ENCODE measurements around the gene PPP4C. TPM values are rescaled to one million over a fixed set of nuclear protein-coding genes. Genes with fewer than 3 reads are reported as not detected.

Gene PPP4C
- total and polyA plus RNA-seq, 4 donors: 50.2 to 70.3 (median 54.5) TPM

DNA sequence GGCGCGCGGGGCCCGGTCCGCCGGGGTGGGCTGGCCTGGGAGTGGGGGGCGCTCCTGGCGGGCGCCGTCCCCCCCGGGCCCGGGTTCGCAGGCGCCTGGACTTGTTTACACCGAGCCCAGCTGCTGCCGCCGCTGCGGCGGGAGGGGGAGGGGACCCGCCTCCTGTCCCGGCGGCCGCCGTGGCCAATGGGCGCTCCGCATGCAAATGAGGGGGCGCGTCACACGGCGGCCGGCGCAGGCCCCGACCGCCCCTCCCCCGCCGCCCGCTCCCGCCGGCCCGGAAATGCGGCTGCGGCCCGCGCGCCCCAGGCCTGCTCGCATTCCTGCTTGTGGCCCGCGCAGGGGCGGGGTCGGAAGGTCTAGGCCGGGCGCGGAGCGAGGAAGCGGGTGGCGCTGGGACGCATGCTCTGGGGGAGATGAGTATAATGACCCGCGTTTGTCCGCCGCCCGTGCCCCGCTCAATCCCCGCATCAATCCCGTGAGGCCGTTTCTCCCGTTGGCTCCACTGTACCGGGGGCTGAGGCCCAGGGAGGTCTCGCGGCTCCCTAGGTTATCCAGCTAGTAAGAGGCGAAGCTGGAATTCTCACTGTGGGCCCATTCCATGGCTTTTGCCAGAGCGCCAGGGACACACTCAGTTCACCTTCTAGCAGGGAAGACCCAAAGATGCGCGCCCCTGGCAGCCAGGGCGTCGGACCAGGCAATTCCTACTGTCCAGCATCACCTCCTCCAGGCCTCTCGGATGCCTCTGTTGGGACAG lies 20.5 kb downstream of the PPP4C start, which contains the start of gene YPEL3:
TSS of gene YPEL3 (minus strand) at position 109 of the 757 bp plus-strand sequence. CDS start 731 bp downstream, outside the sequence.
- ATAC-seq (ENCODE audit: low FRiP score) (peak; percentile 84), DNase-seq (peak; percentile 96)
- no peaks in the 10 kb centered on the region for H3K9me3 ChIP-seq (ENCODE audit: control insufficient read depth, low read length)
- intact Hi-C loops (cut with DNase I): loop anchor here in 1 of 2 donors (2.0 to 10.0 kb wide), 2 partner anchors 25 to 309 kb away; partner anchors contain the start of gene ZNF771
- H3K4me1 ChIP-seq (ENCODE audit: control insufficient read depth in 1 of 2, insufficient read depth in 2 of 2, low read length in 2 of 2): no peaks in the 10 kb centered on the region
- H3K4me3 ChIP-seq (ENCODE audit: low read length in 2 of 2): peak within 1 kb of the TSS; percentile 79 to 82
- 9% methylated on average over 67 to 77 of the region's 77 CpGs for WGBS, 2 donors
- no peaks in the 10 kb centered on the region for H3K27me3 ChIP-seq (ENCODE audit: control insufficient read depth in 1 of 2, insufficient read depth in 2 of 2, low read length in 1 of 2)
- H3K27ac ChIP-seq (ENCODE audit: low read depth in 1 of 2, low read length in 2 of 2): peak within 1 kb of the TSS; percentile 45 to 72
- H3K36me3 ChIP-seq (ENCODE audit: control insufficient read depth in 1 of 2, insufficient read depth in 2 of 2, low read length in 1 of 2): peaks cover 0 to 2% of the 10 kb centered on the region in 2 donors

DNA sequence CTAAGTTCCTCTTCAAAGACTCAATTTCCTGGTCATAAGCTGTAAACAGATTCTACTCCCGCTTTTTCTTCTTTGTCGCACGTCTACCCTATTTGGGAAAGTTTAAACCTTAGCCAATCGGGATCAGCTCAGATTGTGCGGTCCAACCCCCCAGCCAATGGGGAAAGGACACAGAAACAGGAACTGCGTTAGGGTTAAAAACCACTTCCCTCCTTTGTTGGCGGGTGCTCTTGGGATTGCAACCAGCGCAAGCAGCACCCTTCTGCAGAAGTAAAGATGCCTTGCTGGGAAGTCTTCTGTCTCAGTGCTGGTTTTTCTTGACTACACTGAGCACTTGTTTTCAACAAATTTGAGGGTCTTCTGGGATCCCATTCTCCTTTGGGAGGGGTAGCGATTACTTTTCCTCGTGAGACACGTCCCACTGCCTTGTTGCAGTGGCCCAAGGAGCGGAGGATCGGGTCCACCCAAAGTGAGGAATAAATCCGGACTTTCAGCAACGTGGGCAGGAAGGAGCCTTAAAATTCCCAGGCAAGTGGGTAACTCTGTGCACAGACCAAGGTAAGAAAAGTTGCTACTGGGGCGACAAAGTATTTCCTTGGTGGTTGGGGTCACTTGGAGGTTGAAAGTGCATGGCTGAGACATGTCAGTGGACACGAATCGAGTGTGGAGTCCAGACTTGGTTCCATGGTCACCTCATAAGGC lies 21.2 kb downstream of the PPP4C start:
- WGBS, 2 donors: 96% methylated on average over 18 of the region's 18 CpGs
- Histone ChIP-seq H3K4me1 (ENCODE audit: control insufficient read depth in 1 of 2, insufficient read depth in 2 of 2, low read length in 2 of 2) (no peaks in the 10 kb centered on the region), H3K27ac (ENCODE audit: low read depth in 1 of 2, low read length in 2 of 2) (no peak overlapping the region), H3K9me3 (ENCODE audit: control insufficient read depth, low read length) (no peaks in the 10 kb centered on the region), H3K4me3 (ENCODE audit: low read length in 2 of 2) (no peak overlapping the region), H3K36me3 (ENCODE audit: control insufficient read depth in 1 of 2, insufficient read depth in 2 of 2, low read length in 1 of 2) (peaks cover 0 to 2% of the 10 kb centered on the region in 2 donors), H3K27me3 (ENCODE audit: control insufficient read depth in 1 of 2, insufficient read depth in 2 of 2, low read length in 1 of 2) (no peaks in the 10 kb centered on the region)
- ATAC-seq (ENCODE audit: low FRiP score): no peak
- intact Hi-C loops (cut with DNase I): loop anchor here in 1 of 2 donors (2.0 to 10.0 kb wide), 2 partner anchors 24 to 308 kb away; partner anchors contain the start of gene ZNF771
- no peak for DNase-seq

DNA sequence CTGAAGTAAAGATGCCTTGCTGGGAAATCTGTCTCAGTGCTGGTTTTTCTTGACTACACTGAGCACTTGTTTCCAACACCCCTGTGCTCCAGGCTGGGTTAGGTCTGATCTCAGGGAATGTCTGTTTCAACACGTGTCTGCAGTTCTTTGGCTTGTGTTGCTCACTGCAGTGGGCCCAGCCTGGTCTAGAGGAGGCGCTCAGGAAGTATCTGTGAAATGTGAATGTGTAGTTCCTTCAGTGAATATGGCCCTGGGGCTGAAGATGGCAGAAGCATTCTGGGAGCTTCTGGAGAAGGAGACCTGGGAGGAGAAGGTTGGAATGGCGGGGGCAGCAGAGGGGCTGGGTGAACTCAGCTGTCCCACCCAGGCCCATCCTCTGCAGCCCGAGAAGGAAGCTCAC lies 28.3 kb downstream of the PPP4C start:
- Histone ChIP-seq H3K27ac (ENCODE audit: low read depth in 1 of 2, low read length in 2 of 2) (no peak overlapping the region), H3K9me3 (ENCODE audit: control insufficient read depth, low read length) (no peaks in the 10 kb centered on the region), H3K4me1 (ENCODE audit: control insufficient read depth in 1 of 2, insufficient read depth in 2 of 2, low read length in 2 of 2) (no peaks in the 10 kb centered on the region), H3K4me3 (ENCODE audit: low read length in 2 of 2) (no peak overlapping the region), H3K27me3 (ENCODE audit: control insufficient read depth in 1 of 2, insufficient read depth in 2 of 2, low read length in 1 of 2) (no peaks in the 10 kb centered on the region), H3K36me3 (ENCODE audit: control insufficient read depth in 1 of 2, insufficient read depth in 2 of 2, low read length in 1 of 2) (peaks cover 2 to 5% of the 10 kb centered on the region in 2 donors)
- no peak for DNase-seq
- intact Hi-C loops (cut with DNase I): no loop called here
- 79 to 82% methylated on average over 4 of the region's 4 CpGs for WGBS, 2 donors
- ATAC-seq (ENCODE audit: low FRiP score): no peak

DNA sequence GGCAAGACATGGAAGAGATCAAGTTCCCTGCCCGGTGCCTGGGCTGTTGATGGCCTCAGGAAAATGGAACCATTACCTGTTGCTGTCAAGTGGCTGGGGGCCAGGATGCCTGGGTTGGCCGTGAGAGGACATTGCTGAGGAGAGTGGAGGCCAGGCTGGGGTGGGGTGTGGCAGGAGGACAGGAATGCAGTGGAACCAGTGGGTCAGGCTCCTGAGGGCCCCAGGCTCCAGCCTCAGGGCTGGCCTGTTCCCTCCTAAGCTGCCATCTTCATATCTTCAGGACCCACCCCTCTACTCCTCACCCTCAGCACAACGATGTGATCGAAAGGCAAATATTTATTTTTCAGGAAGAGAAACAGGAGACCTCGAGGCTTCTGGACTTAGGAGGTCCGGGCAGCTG lies 28.7 kb downstream of the PPP4C start:
- no peak for DNase-seq
- intact Hi-C loops (cut with DNase I): no loop called here

DNA sequence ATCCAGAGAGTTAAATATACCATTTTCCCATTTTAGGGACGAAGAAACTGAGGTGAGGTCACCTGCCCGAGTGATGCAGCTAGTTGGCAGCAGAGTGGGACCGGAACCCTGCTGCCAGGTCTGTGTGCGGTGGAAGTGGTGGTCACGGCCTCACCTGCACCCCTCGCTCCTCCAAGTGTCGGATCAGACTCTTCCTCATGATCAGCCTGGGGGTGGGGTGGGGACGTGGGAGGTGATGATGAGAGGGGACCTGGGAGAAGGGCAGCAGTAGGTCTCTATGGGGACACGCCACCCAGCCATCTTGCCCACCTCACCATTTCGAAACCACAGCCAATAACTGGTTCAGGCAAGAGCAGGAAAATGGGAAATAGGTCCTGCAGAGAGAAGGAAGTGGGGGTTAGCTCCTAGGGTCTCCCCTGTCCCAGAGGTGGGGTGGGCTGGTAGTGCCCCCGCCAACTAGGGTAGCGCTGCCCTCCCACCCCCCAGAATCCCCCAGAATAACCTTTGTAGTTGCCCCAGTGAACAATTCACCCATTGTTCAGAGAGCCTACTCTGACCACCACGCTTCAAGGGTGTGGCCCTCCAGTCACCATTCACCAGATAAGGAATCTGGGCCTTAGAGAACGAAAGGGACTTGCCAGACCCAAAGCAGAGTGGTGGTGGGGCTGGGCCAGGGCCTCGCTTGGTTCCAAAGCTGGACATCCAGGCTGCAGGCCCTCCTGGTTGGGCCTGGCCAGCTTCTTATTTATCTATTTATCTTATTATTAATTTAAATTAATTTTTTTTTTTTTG lies 32.5 kb downstream of the PPP4C start:
- Histone ChIP-seq H3K27me3 (ENCODE audit: control insufficient read depth in 1 of 2, insufficient read depth in 2 of 2, low read length in 1 of 2) (no peaks in the 10 kb centered on the region), H3K36me3 (ENCODE audit: control insufficient read depth in 1 of 2, insufficient read depth in 2 of 2, low read length in 1 of 2) (peaks cover 2 to 5% of the 10 kb centered on the region in 2 donors), H3K4me1 (ENCODE audit: control insufficient read depth in 1 of 2, insufficient read depth in 2 of 2, low read length in 2 of 2) (no peaks in the 10 kb centered on the region), H3K27ac (ENCODE audit: low read depth in 1 of 2, low read length in 2 of 2) (no peak overlapping the region), H3K9me3 (ENCODE audit: control insufficient read depth, low read length) (no peaks in the 10 kb centered on the region), H3K4me3 (ENCODE audit: low read length in 2 of 2) (no peak overlapping the region)
- no peak for ATAC-seq (ENCODE audit: low FRiP score)
- DNase-seq: no peak
- intact Hi-C loops (cut with DNase I): no loop called here
- 87 to 88% methylated on average over 15 of the region's 15 CpGs for WGBS, 2 donors

More for the DNA sequence above, 28.7 kb downstream of the PPP4C start:
- Histone ChIP-seq H3K36me3 (ENCODE audit: control insufficient read depth in 1 of 2, insufficient read depth in 2 of 2, low read length in 1 of 2) (peaks cover 2 to 5% of the 10 kb centered on the region in 2 donors), H3K4me1 (ENCODE audit: control insufficient read depth in 1 of 2, insufficient read depth in 2 of 2, low read length in 2 of 2) (no peaks in the 10 kb centered on the region), H3K9me3 (ENCODE audit: control insufficient read depth, low read length) (no peaks in the 10 kb centered on the region), H3K27me3 (ENCODE audit: control insufficient read depth in 1 of 2, insufficient read depth in 2 of 2, low read length in 1 of 2) (no peaks in the 10 kb centered on the region), H3K27ac (ENCODE audit: low read depth in 1 of 2, low read length in 2 of 2) (no peak overlapping the region), H3K4me3 (ENCODE audit: low read length in 2 of 2) (no peak overlapping the region)
- WGBS, 2 donors: 67 to 70% methylated on average over 6 of the region's 6 CpGs
- ATAC-seq (ENCODE audit: low FRiP score): no peak

DNA sequence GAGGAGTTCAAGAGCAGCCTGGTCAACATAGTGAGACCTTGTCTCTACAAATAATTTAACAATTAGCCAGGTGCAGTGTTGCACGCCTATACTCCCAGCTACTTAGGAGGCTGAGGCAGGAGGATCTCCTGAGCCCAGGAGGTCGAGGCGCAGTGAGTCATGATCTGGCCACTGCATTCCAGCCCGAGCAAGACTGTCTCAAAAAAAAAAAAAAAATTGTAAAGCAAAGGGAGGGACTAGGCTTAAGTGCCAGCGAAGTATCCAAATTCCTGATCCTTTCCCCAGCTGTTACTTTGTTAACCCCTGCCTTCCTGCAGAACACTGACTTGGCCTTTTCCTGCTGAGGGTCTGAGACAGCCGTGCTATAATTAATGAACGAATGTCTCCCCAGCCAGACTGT lies 34.9 kb downstream of the PPP4C start:
- H3K27me3 ChIP-seq (ENCODE audit: control insufficient read depth in 1 of 2, insufficient read depth in 2 of 2, low read length in 1 of 2): no peaks in the 10 kb centered on the region
- no peak overlapping the region for H3K27ac ChIP-seq (ENCODE audit: low read depth in 1 of 2, low read length in 2 of 2)
- no peak for DNase-seq
- intact Hi-C loops (cut with DNase I): loop anchor here in 1 of 2 donors (10.0 kb wide), 1 partner anchor 54 kb away; no protein-coding TSS in a partner anchor
- WGBS, 2 donors: 49 to 58% methylated on average over 7 of the region's 7 CpGs
- no peaks in the 10 kb centered on the region for H3K9me3 ChIP-seq (ENCODE audit: control insufficient read depth, low read length)
- ATAC-seq (ENCODE audit: low FRiP score): no peak
- H3K4me1 ChIP-seq (ENCODE audit: control insufficient read depth in 1 of 2, insufficient read depth in 2 of 2, low read length in 2 of 2): no peaks in the 10 kb centered on the region
- H3K4me3 ChIP-seq (ENCODE audit: low read length in 2 of 2): no peak overlapping the region
- H3K36me3 ChIP-seq (ENCODE audit: control insufficient read depth in 1 of 2, insufficient read depth in 2 of 2, low read length in 1 of 2): peaks cover 0 to 2% of the 10 kb centered on the region in 2 donors

DNA sequence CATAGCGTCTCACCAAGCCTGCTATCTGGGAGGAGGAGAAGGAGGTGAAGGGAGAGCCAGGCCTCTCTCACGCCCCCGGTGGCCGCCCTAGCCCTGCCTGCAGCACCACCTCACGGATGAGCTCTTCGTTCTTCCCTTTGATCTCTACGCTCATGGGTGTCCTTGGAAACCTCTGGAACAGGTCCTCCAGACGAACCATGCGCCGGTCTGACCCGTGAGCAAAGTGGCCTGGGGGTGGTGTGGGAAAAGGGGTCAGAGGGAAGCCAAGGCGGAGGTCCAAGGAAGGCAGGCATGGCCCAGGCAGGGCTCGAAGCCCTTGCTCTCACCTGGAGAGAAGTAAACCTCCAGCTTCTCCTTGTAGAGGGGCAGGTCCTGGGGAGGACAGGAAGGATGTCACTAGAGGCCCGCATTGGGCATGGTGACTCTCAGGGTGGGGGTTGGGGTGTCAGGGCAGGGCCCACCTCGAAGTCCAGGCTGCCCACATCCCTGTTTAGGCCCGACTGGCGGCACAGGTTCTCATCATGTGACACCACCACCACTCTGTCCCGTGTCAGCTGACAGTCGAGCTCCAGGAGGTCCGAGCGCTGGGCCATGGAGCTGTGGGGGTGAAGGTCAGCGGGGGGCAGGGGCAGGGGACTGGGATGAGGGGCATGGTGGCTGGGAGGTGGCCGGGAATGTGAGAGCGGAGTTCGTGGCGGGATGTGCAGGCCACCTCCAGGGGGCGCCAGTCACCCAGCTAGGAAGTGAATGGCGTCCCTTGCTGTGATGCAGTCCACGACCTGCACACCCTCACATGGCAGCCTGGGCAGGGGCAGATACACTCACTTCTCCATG lies 36.6 kb downstream of the PPP4C start:
- Histone ChIP-seq H3K4me1 (ENCODE audit: control insufficient read depth in 1 of 2, insufficient read depth in 2 of 2, low read length in 2 of 2) (no peaks in the 10 kb centered on the region), H3K27ac (ENCODE audit: low read depth in 1 of 2, low read length in 2 of 2) (no peak overlapping the region), H3K36me3 (ENCODE audit: control insufficient read depth in 1 of 2, insufficient read depth in 2 of 2, low read length in 1 of 2) (peaks cover 0 to 2% of the 10 kb centered on the region in 2 donors), H3K4me3 (ENCODE audit: low read length in 2 of 2) (no peak overlapping the region), H3K9me3 (ENCODE audit: control insufficient read depth, low read length) (no peaks in the 10 kb centered on the region), H3K27me3 (ENCODE audit: control insufficient read depth in 1 of 2, insufficient read depth in 2 of 2, low read length in 1 of 2) (no peaks in the 10 kb centered on the region)
- peak; percentile 40 for ATAC-seq (ENCODE audit: low FRiP score)
- intact Hi-C loops (cut with DNase I): loop anchor here in 1 of 2 donors (2.0 to 10.0 kb wide), 2 partner anchors 52 to 296 kb away; no protein-coding TSS in a partner anchor
- 79 to 83% methylated on average over 27 to 29 of the region's 29 CpGs for WGBS, 2 donors
- peak; percentile 72 to 91 for DNase-seq
